Colonic mucosa (tissue), 4 donors: ENCODE measurements around the gene SOBP. TPM values are rescaled to one million over a fixed set of nuclear protein-coding genes. Genes with fewer than 3 reads are reported as not detected.

Experiments
- DNase-seq: peaks from one replicate; pipeline ENCODE4 v3.0.0-alpha.2; 2020
- H3K27ac ChIP-seq: fragments of 200-600 bp; one replicate; pipeline ENCODE4 v1.8.0; 2021
- H3K27me3 ChIP-seq: fragments of 200-600 bp; one replicate; pipeline ENCODE4 v1.8.0; 2021
- H3K36me3 ChIP-seq: fragments of 200-600 bp; one replicate; pipeline ENCODE4 v1.8.0; 2021
- H3K4me1 ChIP-seq: fragments of 200-600 bp; one replicate; pipeline ENCODE4 v1.8.0; 2021; ENCODE audit warnings: mild to moderate bottlenecking
- H3K4me3 ChIP-seq: fragments of 200-600 bp; one replicate; pipeline ENCODE4 v1.8.0; 2021
- H3K9ac ChIP-seq, 2 donors: one replicate each; pipeline ENCODE4 v1.7.0; 2013; ENCODE audit warnings: control low read depth in 2 of 2, low read depth in 2 of 2, low read length in 2 of 2
- H3K9me3 ChIP-seq: fragments of 200-600 bp; one replicate; pipeline ENCODE4 v1.8.0; 2021
- CTCF ChIP-seq: fragments of 200-600 bp; IDR thresholded peaks from one replicate; pipeline ENCODE4 v1.8.0; 2022; ENCODE audit warnings: antibody characterized with exemption, mild to moderate bottlenecking
- intact Hi-C: fragments of 100-400 bp; cut with DNase I; formaldehyde crosslinking; loops from one replicate; pipeline ENCODE4 v1.14.1; 2022
- total RNA-seq, 2 donors: library from RNA; stranded (reverse); fragmentation: NEBNext Ultra II Directional in 1 of 2; extraction: Animal tissue kit (Norgen Biotek cat#: 25700) in 1 of 2; gene quantifications; one replicate each; pipeline ENCODE4 v1.2.1, GENCODE V29; 2021
- donor health status: healthy.
- donor health status: DM: no; HTN: no; CAD: no.
- donor health status: DM: no; HTN: no; CAD: no.

SOBP gene
- total RNA-seq, 2 donors from 2014 or later, result 0.67 to 3.4 TPM

GRCh38 chr6:107641071-107641470, 151.2 kb downstream of the SOBP start:
- no peaks in the 10 kb centered on the region for H3K27me3 ChIP-seq
- intact Hi-C loops, result no loop called here
- H3K9me3 ChIP-seq, result no peaks in the 10 kb centered on the region
- H3K9ac ChIP-seq, result no peak overlapping the region
- H3K27ac ChIP-seq, result no peak overlapping the region
- H3K4me1 ChIP-seq, result no peaks in the 10 kb centered on the region
- H3K36me3 ChIP-seq, result no peaks in the 10 kb centered on the region
- no peak overlapping the region for H3K4me3 ChIP-seq
- TF ChIP-seq CTCF, result no peak
- no peak for DNase-seq

- no peaks in the 10 kb centered on the region for H3K27me3 ChIP-seq
These were observed 151.6 kb downstream of the SOBP start for GRCh38 chr6:107641500-107641941.

DNA sequence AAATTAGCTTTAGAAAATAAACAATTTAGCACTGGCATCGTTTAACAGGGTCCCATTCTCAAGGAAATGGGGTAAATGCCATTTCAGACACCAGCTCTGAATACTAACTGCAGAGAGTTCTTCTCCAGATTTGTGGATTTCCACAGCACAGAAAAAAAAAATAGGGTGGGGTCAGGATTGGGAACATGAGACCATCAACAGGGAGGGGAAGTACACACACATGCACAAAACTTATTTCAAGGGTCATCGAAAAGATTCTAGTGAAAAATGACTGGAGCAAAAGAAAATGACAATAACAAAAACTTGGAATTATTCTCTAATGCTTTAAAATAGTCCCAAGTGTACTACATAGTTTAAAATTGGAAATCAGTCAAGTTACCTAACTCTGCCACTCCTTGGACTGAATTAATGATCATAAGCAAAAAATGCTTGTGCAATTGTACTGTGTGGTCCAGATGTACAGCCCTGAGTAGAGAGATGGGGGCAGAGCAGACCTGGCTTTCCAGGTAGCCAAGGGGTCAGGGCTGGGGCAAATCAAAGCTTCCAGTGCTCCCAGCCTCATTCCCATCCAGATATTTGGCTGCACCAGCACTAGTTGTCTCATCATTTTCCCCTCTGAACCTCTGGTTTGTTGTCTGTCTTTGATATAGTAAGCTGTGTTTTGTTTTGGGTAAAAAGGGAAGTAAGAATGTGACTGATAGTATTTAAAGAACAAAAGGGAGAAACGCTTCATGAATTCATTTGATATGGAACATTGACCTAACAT, 152.4 kb downstream of the SOBP start:
- H3K9me3 ChIP-seq, result no peaks in the 10 kb centered on the region
- H3K9ac ChIP-seq, result no peak overlapping the region
- H3K27me3 ChIP-seq, result no peaks in the 10 kb centered on the region
- no peak for TF ChIP-seq CTCF
- no peak overlapping the region for H3K4me3 ChIP-seq
- H3K27ac ChIP-seq, result no peak overlapping the region
- intact Hi-C loops, result no loop called here
- no peaks in the 10 kb centered on the region for H3K36me3 ChIP-seq
- DNase-seq, result no peak
- no peaks in the 10 kb centered on the region for H3K4me1 ChIP-seq

More at GRCh38 chr6:107641500-107641941, 151.6 kb downstream of the SOBP start:
- DNase-seq, result no peak
- Histone ChIP-seq H3K27ac (no peak overlapping the region), H3K4me3 (no peak overlapping the region), H3K9ac (no peak overlapping the region), H3K36me3 (no peaks in the 10 kb centered on the region), H3K9me3 (no peaks in the 10 kb centered on the region), H3K4me1 (no peaks in the 10 kb centered on the region)
- intact Hi-C loops, result no loop called here
- no peak for TF ChIP-seq CTCF

GRCh38 chr6:107642861-107643328, 153.0 kb downstream of the SOBP start:
- Histone ChIP-seq H3K27ac (no peak overlapping the region), H3K36me3 (no peaks in the 10 kb centered on the region), H3K27me3 (no peaks in the 10 kb centered on the region), H3K9me3 (no peaks in the 10 kb centered on the region), H3K4me3 (no peak overlapping the region), H3K9ac (no peak overlapping the region), H3K4me1 (no peaks in the 10 kb centered on the region)
- no peak for TF ChIP-seq CTCF
- intact Hi-C loops, result no loop called here
- no peak for DNase-seq

DNA sequence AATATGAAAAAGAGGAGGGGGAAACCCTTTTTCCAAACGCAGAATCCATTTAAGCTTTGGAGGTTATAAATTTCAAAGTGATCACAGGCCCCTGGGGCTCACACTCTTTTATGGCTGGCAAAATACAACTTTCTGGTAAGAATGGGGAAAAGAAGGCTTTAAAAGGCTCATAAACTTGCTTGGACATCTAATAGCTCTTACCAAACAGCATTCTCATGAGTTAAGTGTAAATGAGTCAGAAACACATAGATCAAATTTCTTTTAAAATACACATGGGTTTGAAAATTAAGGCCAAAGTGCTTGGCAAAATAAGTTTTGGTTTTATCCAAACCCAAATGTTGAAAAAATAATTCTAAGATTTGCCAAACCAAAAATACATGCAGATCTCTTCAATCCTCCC, 154.6 kb downstream of the SOBP start:
- no peak overlapping the region for H3K4me3 ChIP-seq
- H3K9ac ChIP-seq, result no peak overlapping the region
- intact Hi-C loops, result no loop called here
- H3K27me3 ChIP-seq, result no peaks in the 10 kb centered on the region
- H3K4me1 ChIP-seq, result no peaks in the 10 kb centered on the region
- H3K9me3 ChIP-seq, result no peaks in the 10 kb centered on the region
- H3K27ac ChIP-seq, result no peak overlapping the region
- H3K36me3 ChIP-seq, result no peaks in the 10 kb centered on the region
- no peak for TF ChIP-seq CTCF
- no peak for DNase-seq
